H1 (cell line): Measurements from ENCODE around the gene OPCML. TPM values are rescaled to one million over a fixed set of nuclear protein-coding genes. Genes with fewer than 3 reads are reported as not detected.

Source experiments
- CTCF ChIA-PET: fragments of 300-600 bp; sonication (Branson Sonifier 250); formaldehyde crosslinking; loops from one replicate; lab custom pipeline; 2021; ENCODE audit not compliant: partially characterized antibody; lab: Charles Lee
- POLR2A ChIA-PET: fragments of 300-600 bp; sonication (Branson Sonifier 250); formaldehyde crosslinking; loops from one replicate; lab custom pipeline; 2021; ENCODE audit warnings: inconsistent platforms; ENCODE audit not compliant: partially characterized antibody; lab: Charles Lee
- DNase-seq, 2 experiments: peaks; one replicate each; pipeline versions ENCODE4 v3.0.0 to v3.0.0-alpha.2; 2010 to 2022; ENCODE audit warnings: low spot score in 2 of 2, low read depth in 1 of 2, mixed read lengths in 1 of 2
- FAIRE-seq: peaks from 2 replicates; lab custom pipeline; 2011; peaks lifted over from hg19 to GRCh38; lab: Jason Lieb, UNC
- H2AFZ ChIP-seq: 2 replicates; pipeline ENCODE4 v1.8.1; 2012; ENCODE audit warnings: low read length, inconsistent platforms
- H2AK5ac ChIP-seq: 2 replicates; pipeline ENCODE4 v1.6.1; 2013; ENCODE audit warnings: low read depth, low read length
- H2BK120ac ChIP-seq: replicated peaks from 2 replicates; pipeline ENCODE3; 2013; ENCODE audit warnings: low read depth, low read length, inconsistent platforms
- H2BK12ac ChIP-seq: 2 replicates; pipeline ENCODE4 v1.6.1; 2013; ENCODE audit warnings: low read depth, low read length
- H2BK15ac ChIP-seq: 2 replicates; pipeline ENCODE4 v1.6.1; 2013; ENCODE audit warnings: low read length
- H2BK20ac ChIP-seq: 2 replicates; pipeline ENCODE4 v1.6.1; 2013; ENCODE audit warnings: low read length
- H2BK5ac ChIP-seq: 2 replicates; pipeline ENCODE4 v1.6.1; 2013; ENCODE audit warnings: low read depth, low read length
- H3K14ac ChIP-seq: 2 replicates; pipeline ENCODE4 v1.6.1; 2013; ENCODE audit warnings: inconsistent platforms; ENCODE audit not compliant: insufficient read length
- H3K18ac ChIP-seq: 2 replicates; pipeline ENCODE4 v1.6.1; 2013; ENCODE audit warnings: low read length; ENCODE audit errors: extremely low read depth
- H3K23ac ChIP-seq: 2 replicates; pipeline ENCODE4 v1.6.1; 2013; ENCODE audit warnings: inconsistent platforms; ENCODE audit not compliant: insufficient read length
- H3K23me2 ChIP-seq: 2 replicates; pipeline ENCODE4 v1.6.1; 2013; ENCODE audit warnings: low read depth, low read length
- H3K27ac ChIP-seq: 2 replicates; pipeline ENCODE4 v1.6.1; 2011; ENCODE audit warnings: low read depth, low read length, inconsistent platforms
- H3K27me3 ChIP-seq, 4 experiments: replicated peaks in 1 of 4; 1 replicate in 1 of 4; 2 replicates in 3 of 4; pipeline versions ENCODE4 v1.6.1 to v1.8.1; 2011 to 2013; ENCODE audit warnings: low read length in 3 of 4, mild to moderate bottlenecking in 3 of 4, inconsistent platforms in 2 of 4, mixed read lengths in 2 of 4, moderate library complexity in 1 of 4; ENCODE audit not compliant: control insufficient read depth in 3 of 4, insufficient read depth in 3 of 4; ENCODE audit errors: extremely low read depth in 1 of 4
- H3K36me3 ChIP-seq, 4 experiments: 2 replicates each; pipeline versions ENCODE4 v1.6.1 to v1.8.1; 2011 to 2013; ENCODE audit warnings: mild to moderate bottlenecking in 4 of 4, low read length in 3 of 4, moderate library complexity in 2 of 4, control low read depth in 1 of 4, inconsistent platforms in 1 of 4; ENCODE audit not compliant: insufficient read depth in 4 of 4, control insufficient read depth in 2 of 4
- H3K4ac ChIP-seq: replicated peaks from 2 replicates; pipeline ENCODE3; 2013; ENCODE audit warnings: low read length, low read depth, mixed read lengths, inconsistent platforms; ENCODE audit not compliant: insufficient read length
- H3K4me1 ChIP-seq, 4 experiments: replicated peaks in 1 of 4; 1 replicate in 1 of 4; 2 replicates in 3 of 4; pipeline versions ENCODE4 v1.6.1 to v1.8.1; 2011 to 2013; ENCODE audit warnings: low read length in 3 of 4, inconsistent platforms in 2 of 4, mixed read lengths in 1 of 4; ENCODE audit not compliant: insufficient read depth in 4 of 4, control insufficient read depth in 3 of 4
- H3K4me2 ChIP-seq, 2 experiments: 2 replicates each; pipeline versions ENCODE4 v1.6.1 to v1.8.1; 2011 to 2013; ENCODE audit warnings: low read depth in 2 of 2, low read length in 2 of 2, control low read depth in 1 of 2, inconsistent platforms in 1 of 2, mild to moderate bottlenecking in 1 of 2; ENCODE audit not compliant: insufficient read depth in 1 of 2
- H3K4me3 ChIP-seq, 4 experiments: fragments of 200-600, 300-600 bp in 1 of 4; sonication (generic), shearing (Covaris generic), sonication (Bioruptor Twin) in 1 of 4; 2 replicates each; pipeline versions ENCODE4 v1.5.1 to v1.8.1; 2011 to 2016; ENCODE audit warnings: low read length in 4 of 4, low read depth in 3 of 4, control low read depth in 2 of 4, inconsistent platforms in 2 of 4, mild to moderate bottlenecking in 2 of 4, mixed read lengths in 1 of 4, moderate library complexity in 1 of 4; ENCODE audit not compliant: insufficient read depth in 2 of 4; ENCODE audit errors: extremely low read depth in 1 of 4
- H3K56ac ChIP-seq: replicated peaks from 2 replicates; pipeline ENCODE3; 2013; ENCODE audit warnings: low read depth, mild to moderate bottlenecking, mixed read lengths, low read length, inconsistent platforms; ENCODE audit not compliant: insufficient read length
- H3K79me1 ChIP-seq: 2 replicates; pipeline ENCODE4 v1.6.1; 2013; ENCODE audit warnings: low read depth, low read length, control low read depth
- H3K79me2 ChIP-seq, 2 experiments: 2 replicates each; pipeline versions ENCODE4 v1.6.1 to v1.8.1; 2012 to 2013; ENCODE audit warnings: low read length in 2 of 2, mild to moderate bottlenecking in 2 of 2, inconsistent platforms in 1 of 2; ENCODE audit not compliant: insufficient read depth in 2 of 2, control insufficient read depth in 1 of 2
- H3K9ac ChIP-seq, 4 experiments: replicated peaks in 1 of 4; 1 replicate in 1 of 4; 2 replicates in 3 of 4; pipeline versions ENCODE4 v1.6.1 to v1.8.1; 2011 to 2013; ENCODE audit warnings: low read depth in 3 of 4, low read length in 3 of 4, control low read depth in 2 of 4, mild to moderate bottlenecking in 2 of 4, moderate library complexity in 2 of 4, inconsistent platforms in 1 of 4; ENCODE audit errors: extremely low read depth in 1 of 4
- H3K9me3 ChIP-seq, 2 experiments: 2 replicates each; pipeline versions ENCODE4 v1.6.1 to v1.8.1; 2012 to 2013; ENCODE audit warnings: mild to moderate bottlenecking in 2 of 2, moderate library complexity in 2 of 2, control low read depth in 1 of 2, inconsistent platforms in 1 of 2, low read depth in 1 of 2, low read length in 1 of 2, mixed read lengths in 1 of 2; ENCODE audit not compliant: insufficient read depth in 2 of 2
- H4K20me1 ChIP-seq, 2 experiments: replicated peaks in 1 of 2; 2 replicates each; pipeline versions ENCODE3 to v1.8.1; 2011 to 2013; ENCODE audit warnings: inconsistent platforms in 2 of 2, low read length in 2 of 2, mild to moderate bottlenecking in 1 of 2; ENCODE audit not compliant: insufficient read depth in 2 of 2, control insufficient read depth in 1 of 2
- H4K5ac ChIP-seq: 2 replicates; pipeline ENCODE4 v1.6.1; 2013; ENCODE audit warnings: low read length, low read depth, mixed read lengths, inconsistent platforms; ENCODE audit not compliant: insufficient read length
- H4K8ac ChIP-seq: 2 replicates; pipeline ENCODE4 v1.8.0; 2013; ENCODE audit warnings: mild to moderate bottlenecking, moderate library complexity, low read length, inconsistent platforms; ENCODE audit not compliant: insufficient read depth; ENCODE audit errors: extremely low read depth
- H4K91ac ChIP-seq: replicated peaks from 2 replicates; pipeline ENCODE3; 2013; ENCODE audit warnings: low read length, mixed read lengths, inconsistent platforms; ENCODE audit not compliant: insufficient read length
- ASH2L ChIP-seq: fragments of 200-600, 300-600 bp; sonication (generic); IDR thresholded peaks from one replicate; pipeline ENCODE4 v1.7.1; 2017; ENCODE audit warnings: low read length
- BCL11A ChIP-seq, 2 experiments: IDR thresholded peaks; one replicate each; pipeline ENCODE4 v1.6.1; 2011; ENCODE audit warnings: low read depth in 2 of 2, low read length in 2 of 2, mild to moderate bottlenecking in 2 of 2
- CBX5 ChIP-seq: fragments of 300-800, 300-1000 bp; sonication (generic); IDR thresholded peaks from 2 replicates; pipeline ENCODE4 v1.7.1; 2016; ENCODE audit warnings: antibody characterized with exemption, low read length, low read depth
- CHD1 ChIP-seq: IDR thresholded peaks from 2 replicates; pipeline ENCODE4 v1.6.1; 2012; ENCODE audit warnings: low read depth, low read length, improper control_type of control experiment
- CHD2 ChIP-seq: IDR thresholded peaks from 2 replicates; pipeline ENCODE4 v1.6.1; 2012; ENCODE audit warnings: low read length, improper control_type of control experiment
- E2F6 ChIP-seq: IDR thresholded peaks from 2 replicates; pipeline ENCODE4 v1.6.1; 2012; ENCODE audit warnings: inconsistent platforms
- GTF2F1 ChIP-seq: IDR thresholded peaks from 2 replicates; pipeline ENCODE4 v1.6.1; 2012; ENCODE audit warnings: low read depth, low read length, improper control_type of control experiment, borderline replicate concordance
- KDM4A ChIP-seq: IDR thresholded peaks from one replicate; pipeline ENCODE4 v1.7.1; 2012; ENCODE audit warnings: low read depth, mild to moderate bottlenecking, moderate library complexity, low read length, inconsistent platforms; ENCODE audit not compliant: severe bottlenecking
- MAFK ChIP-seq: IDR thresholded peaks from 2 replicates; pipeline ENCODE4 v1.6.1; 2012; ENCODE audit warnings: low read depth, mild to moderate bottlenecking, improper control_type of control experiment, low read length
- MAX ChIP-seq: IDR thresholded peaks from 2 replicates; pipeline ENCODE4 v1.6.1; 2012; ENCODE audit warnings: inconsistent platforms
- SAP30 ChIP-seq: fragments of 300-600 bp; sonication (generic); IDR thresholded peaks from 2 replicates; pipeline ENCODE4 v1.7.1; 2012; ENCODE audit warnings: low read length, moderate library complexity, mild to moderate bottlenecking, inconsistent platforms; ENCODE audit not compliant: insufficient read depth, insufficient replicate concordance
- TEAD4 ChIP-seq: IDR thresholded peaks from 2 replicates; pipeline ENCODE4 v1.6.1; 2012; ENCODE audit warnings: low read depth, low read length, inconsistent platforms, mixed read lengths
- WGBS, 2 experiments: shearing (Covaris generic) in 1 of 2; methylation state at CpG; one replicate each; pipeline versions ENCODE4 v1.1.6 to v1.1.7; 2013 to 2015; ENCODE audit warnings: low lambda C conversion rate in 2 of 2, mixed read lengths in 2 of 2, inconsistent platforms in 1 of 2, low coverage in 1 of 2, missing lambda C conversion rate in 1 of 2; ENCODE audit not compliant: insufficient replicate concordance in 2 of 2, insufficient coverage in 1 of 2, insufficient read length in 1 of 2; ENCODE audit errors: extremely low coverage in 1 of 2, missing lambda C conversion rate in 1 of 2; 5-methylcytosine and 5-hydroxymethylcytosine counted together
- polyA plus RNA-seq, 7 experiments: library from polyadenylated mRNA; depleted of rRNA in 3 of 7; stranded (reverse) in 5 of 7; unstranded in 2 of 7; fragments of >200 nt in 5 of 7; fragments of 200-250 nt in 2 of 7; gene quantifications; 1 replicate in 5 of 7; 2 replicates in 1 of 7; 4 replicates in 1 of 7; pipeline versions ENCODE4 v1.2.1 to v1.2.3, GENCODE V29; 2011 to 2013; ENCODE audit warnings: missing spikeins in 2 of 7, mixed read lengths in 2 of 7
- total RNA-seq: library from RNA; stranded (reverse); fragmentation: NEBNext Ultra II Directional; extraction: Animal tissue kit (Norgen Biotek cat#: 25700); gene quantifications from 2 replicates; pipeline ENCODE4 v1.2.1, GENCODE V29; 2021

The OPCML gene
- total and polyA plus RNA-seq, 2 of the 8 experiments (the other 6 are each of a cell fraction or from before 2014, with no cell fraction given): 2.3 to 3.1 TPM

GRCh38 chr11:133086518-133086917, 445.8 kb downstream of the OPCML start:
- H2AFZ ChIP-seq: no peak overlapping the region
- no peak overlapping the region for H3K18ac ChIP-seq
- H2BK15ac ChIP-seq: no peak overlapping the region
- H3K4me3 ChIP-seq: no peak overlapping the region
- H3K23ac ChIP-seq: no peak overlapping the region
- no peak overlapping the region for H3K4ac ChIP-seq
- H4K91ac ChIP-seq: no peak overlapping the region
- H3K23me2 ChIP-seq: peaks cover 6% of the 10 kb centered on the region; the same call in 1 of the 2 replicates
- TF ChIP-seq CHD1: no peak
- no peak for TF ChIP-seq TEAD4
- TF ChIP-seq KDM4A: no peak
- no peak for TF ChIP-seq ASH2L
- TF ChIP-seq SAP30: no peak
- no peak for TF ChIP-seq GTF2F1
- no peak for TF ChIP-seq MAFK
- TF ChIP-seq MAX: no peak
- TF ChIP-seq E2F6: no peak
- no peak for TF ChIP-seq CHD2
- no peak for TF ChIP-seq CBX5
- TF ChIP-seq BCL11A (IDR thresholded peaks at IDR 0.05; ENCODE audit: low read depth in 2 of 2, low read length in 2 of 2): no peak
- H2BK120ac ChIP-seq: no peak overlapping the region
- WGBS, 2 experiments: 92% methylated on average over 5 of the region's 5 CpGs; no CpG with 5 or more reads in 1 of the 2 experiments
- H3K14ac ChIP-seq: no peak overlapping the region
- no peak overlapping the region for H3K56ac ChIP-seq
- H3K9me3 ChIP-seq: no peaks in the 10 kb centered on the region
- H2BK20ac ChIP-seq: no peak overlapping the region
- no peak overlapping the region for H2AK5ac ChIP-seq
- peaks cover 0 to 8% (median 6%) of the 10 kb centered on the region in 4 experiments; a peak in 3 of 7 replicates for H3K27me3 ChIP-seq
- FAIRE-seq (no peak), DNase-seq (no peak)
- no peaks in the 10 kb centered on the region for H3K36me3 ChIP-seq
- no peak overlapping the region for H3K4me2 ChIP-seq
- no peak overlapping the region for H2BK12ac ChIP-seq
- H4K5ac ChIP-seq: no peak overlapping the region
- no peaks in the 10 kb centered on the region for H4K20me1 ChIP-seq
- H3K79me1 ChIP-seq: no peaks in the 10 kb centered on the region
- ChIA-PET POLR2A (no interaction called here), CTCF (interaction anchor here (0.6 to 11.4 kb wide), 7 partner anchors 8 to 748 kb away, joined by 3 to 102 read pairs (median 5); no protein-coding TSS in a partner anchor)
- no peaks in the 10 kb centered on the region for H3K79me2 ChIP-seq
- no peak overlapping the region for H2BK5ac ChIP-seq
- no peak overlapping the region for H3K27ac ChIP-seq
- no peak overlapping the region for H3K9ac ChIP-seq
- peaks cover 0 to 2% (median under 1%) of the 10 kb centered on the region in 4 experiments; a peak in 4 of 7 replicates for H3K4me1 ChIP-seq
- H4K8ac ChIP-seq: no peak overlapping the region
